Parathyroid adenoma (tissue), 2 donors: Measurements from ENCODE around the gene TRIM41.

Experiments used
- H2AFZ ChIP-seq: fragments of 300-600 bp; sonication (generic); one replicate; pipeline ENCODE4 v1.7.0; 2017; ENCODE audit warnings: antibody characterized with exemption, mild to moderate bottlenecking
- H3K27ac ChIP-seq: fragments of 300-600 bp; sonication (generic); one replicate; pipeline ENCODE4 v1.7.0; 2017
- H3K27me3 ChIP-seq: fragments of 300-600 bp; sonication (generic); one replicate; pipeline ENCODE4 v1.7.0; 2017; ENCODE audit warnings: low read length; ENCODE audit not compliant: control insufficient read depth, insufficient read depth
- H3K36me3 ChIP-seq: fragments of 300-600 bp; sonication (generic); one replicate; pipeline ENCODE4 v1.7.0; 2017; ENCODE audit warnings: low read length; ENCODE audit not compliant: control insufficient read depth, insufficient read depth
- H3K4me1 ChIP-seq: fragments of 300-600 bp; sonication (generic); one replicate; pipeline ENCODE4 v1.7.0; 2017; ENCODE audit warnings: control low read depth
- H3K4me2 ChIP-seq: fragments of 300-600 bp; sonication (generic); one replicate; pipeline ENCODE4 v1.7.0; 2017; ENCODE audit warnings: low read length
- H3K4me3 ChIP-seq: fragments of 300-600 bp; sonication (generic); one replicate; pipeline ENCODE4 v1.7.0; 2017; ENCODE audit warnings: low read depth, low read length
- H3K79me2 ChIP-seq: fragments of 300-600 bp; sonication (generic); one replicate; pipeline ENCODE4 v1.7.0; 2017; ENCODE audit warnings: control low read depth
- H3K9ac ChIP-seq: fragments of 300-600 bp; sonication (generic); one replicate; pipeline ENCODE4 v1.7.0; 2017; ENCODE audit warnings: mild to moderate bottlenecking
- H3K9me3 ChIP-seq: fragments of 300-600 bp; sonication (generic); one replicate; pipeline ENCODE4 v1.7.0; 2017; ENCODE audit warnings: low read length; ENCODE audit not compliant: control insufficient read depth
- TF ChIP-seq, protein P1 (sequence below): fragments of 300-600 bp; sonication (generic); IDR thresholded peaks from one replicate; pipeline ENCODE4 v1.7.0; 2017; ENCODE audit warnings: antibody characterized with exemption, mild to moderate bottlenecking
- donor health status: primary hyperparathyroidism.

The TRIM41 gene

GRCh38 chr5:181186986-181187499, 36.0 kb upstream of the TRIM41 start:
- no peak overlapping the region for H3K4me3 ChIP-seq
- peaks cover 4% of the 10 kb centered on the region for H3K4me1 ChIP-seq
- H3K9ac ChIP-seq: no peak overlapping the region
- H3K4me2 ChIP-seq: no peak overlapping the region
- TF ChIP-seq, protein P1, sequence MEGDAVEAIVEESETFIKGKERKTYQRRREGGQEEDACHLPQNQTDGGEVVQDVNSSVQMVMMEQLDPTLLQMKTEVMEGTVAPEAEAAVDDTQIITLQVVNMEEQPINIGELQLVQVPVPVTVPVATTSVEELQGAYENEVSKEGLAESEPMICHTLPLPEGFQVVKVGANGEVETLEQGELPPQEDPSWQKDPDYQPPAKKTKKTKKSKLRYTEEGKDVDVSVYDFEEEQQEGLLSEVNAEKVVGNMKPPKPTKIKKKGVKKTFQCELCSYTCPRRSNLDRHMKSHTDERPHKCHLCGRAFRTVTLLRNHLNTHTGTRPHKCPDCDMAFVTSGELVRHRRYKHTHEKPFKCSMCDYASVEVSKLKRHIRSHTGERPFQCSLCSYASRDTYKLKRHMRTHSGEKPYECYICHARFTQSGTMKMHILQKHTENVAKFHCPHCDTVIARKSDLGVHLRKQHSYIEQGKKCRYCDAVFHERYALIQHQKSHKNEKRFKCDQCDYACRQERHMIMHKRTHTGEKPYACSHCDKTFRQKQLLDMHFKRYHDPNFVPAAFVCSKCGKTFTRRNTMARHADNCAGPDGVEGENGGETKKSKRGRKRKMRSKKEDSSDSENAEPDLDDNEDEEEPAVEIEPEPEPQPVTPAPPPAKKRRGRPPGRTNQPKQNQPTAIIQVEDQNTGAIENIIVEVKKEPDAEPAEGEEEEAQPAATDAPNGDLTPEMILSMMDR: no peak
- peak overlapping the region; percentile 85 for H3K27ac ChIP-seq
- no peaks in the 10 kb centered on the region for H3K36me3 ChIP-seq
- no peaks in the 10 kb centered on the region for H3K79me2 ChIP-seq
- H2AFZ ChIP-seq: peak overlapping the region; percentile 50
- no peaks in the 10 kb centered on the region for H3K27me3 ChIP-seq
- no peaks in the 10 kb centered on the region for H3K9me3 ChIP-seq

GRCh38 chr5:181187500-181188213, 35.4 kb upstream of the TRIM41 start:
- Histone ChIP-seq H3K36me3 (no peaks in the 10 kb centered on the region), H3K4me2 (no peak overlapping the region), H3K9ac (no peak overlapping the region), H3K27me3 (no peaks in the 10 kb centered on the region), H3K79me2 (no peaks in the 10 kb centered on the region), H3K4me1 (peaks cover 6% of the 10 kb centered on the region), H3K9me3 (no peaks in the 10 kb centered on the region), H3K27ac (peak overlapping the region; percentile 85), H2AFZ (peak overlapping the region; percentile 50), H3K4me3 (no peak overlapping the region)
- TF ChIP-seq, protein P1: peak; percentile 18

DNA sequence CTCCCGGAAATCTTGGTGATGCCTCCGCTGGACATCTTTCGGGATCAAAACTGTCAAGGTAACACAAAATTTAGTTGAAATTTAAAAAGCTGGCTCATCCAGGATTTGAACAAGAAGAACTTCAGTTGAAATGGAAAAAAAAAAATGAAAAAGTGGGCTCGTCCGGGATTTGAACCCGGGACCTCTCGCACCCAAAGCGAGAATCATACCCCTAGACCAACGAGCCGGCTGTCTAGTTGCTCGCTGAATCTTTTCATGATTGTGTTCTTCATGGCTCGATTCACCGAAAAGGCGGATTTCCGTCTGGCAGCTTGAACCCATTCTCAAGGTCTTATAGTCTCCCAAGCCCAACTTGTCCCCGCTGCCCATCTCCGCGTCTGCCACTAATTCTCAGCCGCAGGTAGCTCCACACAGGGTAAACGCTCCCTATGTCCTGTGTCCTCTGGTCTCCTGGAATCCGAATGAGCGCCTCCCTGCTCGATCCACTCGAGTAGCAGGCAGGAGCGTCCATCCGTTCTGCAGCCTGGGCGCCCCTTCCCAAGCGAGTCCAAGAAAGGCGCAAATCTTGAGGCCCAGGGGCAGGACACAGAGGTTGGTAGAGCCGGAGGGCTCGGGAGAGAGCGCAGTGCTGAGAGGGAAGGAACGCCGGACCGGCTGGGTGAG, 34.2 kb upstream of the TRIM41 start:
- Histone ChIP-seq H3K27me3 (no peaks in the 10 kb centered on the region), H2AFZ (peak overlapping the region; percentile 95), H3K27ac (peak overlapping the region; percentile 85), H3K79me2 (no peaks in the 10 kb centered on the region), H3K9ac (peak overlapping the region; percentile 34), H3K4me2 (peak overlapping the region; percentile 83), H3K9me3 (no peaks in the 10 kb centered on the region), H3K4me3 (peak overlapping the region; percentile 63), H3K4me1 (peaks cover 7% of the 10 kb centered on the region), H3K36me3 (no peaks in the 10 kb centered on the region)
- TF ChIP-seq, protein P1: no peak

GRCh38 chr5:181189363-181189961, 33.6 kb upstream of the TRIM41 start:
- Histone ChIP-seq H3K9ac (peak overlapping the region; percentile 34), H3K4me3 (peak overlapping the region; percentile 63), H3K4me2 (peak overlapping the region; percentile 83), H3K4me1 (peaks cover 7% of the 10 kb centered on the region), H3K9me3 (no peaks in the 10 kb centered on the region), H3K79me2 (no peaks in the 10 kb centered on the region), H3K36me3 (no peaks in the 10 kb centered on the region), H3K27me3 (no peaks in the 10 kb centered on the region), H2AFZ (peak overlapping the region; percentile 95), H3K27ac (peak overlapping the region; percentile 85)
- TF ChIP-seq, protein P1: no peak
